IPS-11a (cell line): ENCODE data around the gene PAFAH1B2.
A peak's percentile ranks its signal among the peaks of the same experiment; 100 is the strongest.

Experiments
- H3K4me3 ChIP-seq: one replicate; pipeline ENCODE4 v1.5.1; 2013; ENCODE audit warnings: low read depth, low read length, control low read depth

Gene PAFAH1B2

GRCh38 chr11:117187799-117188481, 43.9 kb downstream of the PAFAH1B2 start:
- H3K4me3 ChIP-seq = no peak overlapping the region

- H3K4me3 ChIP-seq = no peak overlapping the region
Observed at GRCh38 chr11:117188620-117189081, 44.6 kb downstream of the PAFAH1B2 start.

DNA sequence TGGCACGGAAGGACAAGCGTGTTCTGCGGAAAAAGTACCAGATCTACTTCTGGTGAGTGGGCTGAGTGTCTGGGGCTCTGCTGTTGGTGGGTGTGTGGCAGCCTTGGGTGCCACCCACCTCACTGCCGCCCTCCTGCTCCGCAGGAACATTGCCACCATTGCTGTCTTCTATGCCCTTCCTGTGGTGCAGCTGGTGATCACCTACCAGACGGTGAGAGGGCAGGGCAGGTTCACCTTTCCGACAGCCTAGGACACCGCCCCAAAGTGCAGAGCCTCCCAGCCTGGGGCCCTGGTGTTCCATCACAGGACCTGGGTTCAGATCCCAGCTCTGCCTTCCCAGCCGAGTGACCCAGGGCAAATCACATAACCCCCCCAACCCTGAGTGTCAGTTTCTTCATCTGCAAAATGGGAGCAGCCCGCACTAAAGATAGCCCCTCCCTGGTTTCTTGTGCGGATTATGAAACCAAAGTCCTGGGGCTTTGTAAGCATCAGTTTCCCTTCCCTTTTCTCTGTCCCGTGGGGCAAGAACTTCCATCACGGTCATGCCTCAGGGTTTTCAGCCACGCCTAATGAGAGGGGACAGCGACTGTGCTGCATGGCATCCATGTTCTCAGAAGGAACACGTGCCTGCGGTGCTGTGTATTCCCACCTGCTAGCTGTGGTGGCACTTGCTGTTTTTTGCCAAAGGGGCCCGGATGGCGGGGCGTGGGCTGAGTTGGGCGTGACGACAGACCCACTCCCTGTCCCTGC, 45.3 kb downstream of the PAFAH1B2 start:
- no peak overlapping the region for H3K4me3 ChIP-seq

GRCh38 chr11:117189941-117190544, 46.0 kb downstream of the PAFAH1B2 start:
- H3K4me3 ChIP-seq = no peak overlapping the region

- H3K4me3 ChIP-seq = no peak overlapping the region
Observed at GRCh38 chr11:117191680-117192400, 47.8 kb downstream of the PAFAH1B2 start.

- H3K4me3 ChIP-seq = no peak overlapping the region
Observed at GRCh38 chr11:117192401-117192875, 48.4 kb downstream of the PAFAH1B2 start.

DNA sequence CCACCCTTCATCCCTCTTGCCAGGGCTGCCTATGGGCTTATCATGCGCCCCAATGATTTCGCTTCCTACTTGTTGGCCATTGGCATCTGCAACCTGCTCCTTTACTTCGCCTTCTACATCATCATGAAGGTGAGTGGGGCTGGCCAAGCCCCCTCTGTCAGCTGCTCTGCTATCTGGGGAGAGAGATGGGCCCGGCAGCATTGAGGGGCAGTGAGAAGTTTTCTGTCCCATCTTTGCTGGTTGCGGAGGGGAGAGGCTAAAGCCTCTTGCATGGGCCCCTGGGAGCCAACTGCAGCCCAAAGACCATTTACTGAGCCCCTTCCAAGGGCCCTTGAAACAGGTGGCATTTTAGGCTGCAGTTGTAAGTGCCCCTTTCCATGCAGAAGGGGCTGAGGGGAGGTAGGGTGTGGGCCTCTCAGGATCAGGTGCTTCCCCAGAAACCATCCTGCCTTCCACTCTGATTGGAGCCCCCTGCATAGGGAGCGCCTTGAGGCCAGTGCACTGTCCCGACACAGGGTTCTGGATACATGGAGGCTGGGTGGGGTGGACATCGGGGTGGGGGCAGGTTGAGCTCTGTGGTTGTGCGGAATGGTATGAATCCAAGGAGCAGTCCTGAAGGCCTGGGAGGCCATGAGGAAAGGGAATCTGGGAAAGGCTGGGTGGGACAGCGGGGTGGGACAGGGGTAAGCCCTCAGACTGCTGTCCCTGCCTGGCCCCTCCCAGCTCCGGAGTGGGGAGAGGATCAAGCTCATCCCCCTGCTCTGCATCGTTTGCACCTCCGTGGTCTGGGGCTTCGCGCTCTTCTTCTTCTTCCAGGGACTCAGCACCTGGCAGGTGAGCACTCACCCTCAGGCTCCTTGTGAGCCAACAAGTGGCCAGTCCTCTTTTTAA, 49.3 kb downstream of the PAFAH1B2 start:
- H3K4me3 ChIP-seq = no peak overlapping the region

GRCh38 chr11:117194267-117194666, 50.2 kb downstream of the PAFAH1B2 start:
- H3K4me3 ChIP-seq = no peak overlapping the region

GRCh38 chr11:117195258-117195657, 51.2 kb downstream of the PAFAH1B2 start:
- no peak overlapping the region for H3K4me3 ChIP-seq

- no peak overlapping the region for H3K4me3 ChIP-seq
Observed at GRCh38 chr11:117195761-117196160, 51.7 kb downstream of the PAFAH1B2 start.

GRCh38 chr11:117197006-117197405, 52.9 kb downstream of the PAFAH1B2 start:
- no peak overlapping the region for H3K4me3 ChIP-seq

GRCh38 chr11:117197516-117198456, 53.7 kb downstream of the PAFAH1B2 start:
- no peak overlapping the region for H3K4me3 ChIP-seq

DNA sequence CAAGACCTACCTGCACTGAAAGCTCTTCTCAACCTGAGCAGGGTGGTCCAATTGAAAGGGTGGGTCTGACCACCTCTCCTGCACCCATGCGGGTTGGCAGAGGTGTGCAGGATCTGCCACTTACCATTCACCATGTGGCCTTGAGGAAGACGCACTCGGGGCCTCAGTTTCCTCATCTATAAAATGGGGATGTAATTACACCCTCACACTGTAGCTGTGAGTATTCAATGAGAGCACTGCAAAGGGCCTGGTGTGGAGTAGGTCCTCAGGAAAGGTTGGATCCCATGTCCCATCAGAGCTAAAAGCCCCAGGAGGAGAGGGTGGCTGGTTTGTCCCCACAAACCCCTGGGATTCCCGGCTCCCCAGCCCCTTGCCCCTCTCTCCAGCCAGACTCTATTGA, 54.5 kb downstream of the PAFAH1B2 start:
- H3K4me3 ChIP-seq = no peak overlapping the region

GRCh38 chr11:117199053-117199915, 55.2 kb downstream of the PAFAH1B2 start, which contains the start of gene TAGLN:
Gene TAGLN, plus strand, starts transcription at chr11:117199370. Its CDS starts 3,644 bp downstream, at chr11:117203014.
- H3K4me3 ChIP-seq = peak within 1 kb of the TSS; percentile 60

GRCh38 chr11:117199916-117200812, 56.1 kb downstream of the PAFAH1B2 start:
- peak overlapping the region; percentile 60 for H3K4me3 ChIP-seq

DNA sequence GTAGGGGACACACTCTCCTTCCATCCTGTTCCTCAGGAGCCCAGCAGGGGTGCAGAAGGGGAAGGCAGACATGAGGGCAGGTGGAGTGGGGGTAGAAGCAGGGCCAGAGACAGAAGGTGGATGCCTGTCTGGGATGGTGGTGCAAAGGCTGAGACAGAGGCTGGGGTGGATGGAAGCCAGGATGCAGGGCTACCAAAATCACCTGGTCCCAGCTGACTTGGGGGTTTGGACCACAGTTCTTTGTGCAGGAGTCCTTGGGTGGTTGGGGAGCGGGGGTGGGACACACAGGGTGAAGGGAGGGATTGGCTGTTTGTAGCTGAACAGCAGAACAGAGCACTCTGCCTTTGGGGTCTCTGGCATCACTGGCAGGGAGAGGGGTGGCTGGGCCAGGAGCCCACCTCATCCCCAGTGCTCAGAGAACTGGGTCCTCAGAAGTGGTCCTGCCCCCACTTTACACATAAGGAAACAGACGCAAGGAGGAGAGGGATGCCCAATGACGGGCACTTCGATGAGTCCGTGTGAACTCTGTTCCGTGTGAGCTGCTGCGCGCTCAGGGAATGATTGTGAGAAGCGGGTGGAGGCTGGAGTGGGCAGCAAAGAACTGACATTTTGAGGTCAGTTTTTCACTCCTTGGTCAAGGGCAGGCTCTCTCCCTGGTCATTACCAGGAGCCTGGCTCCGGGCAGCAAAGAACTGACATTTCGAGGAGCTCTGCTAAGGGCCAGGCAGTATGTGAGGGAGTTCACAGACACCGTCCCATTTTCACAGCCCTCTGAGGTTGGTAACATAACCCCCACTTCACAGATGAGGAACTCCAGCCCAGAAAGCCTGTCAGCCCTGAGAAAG, 56.9 kb downstream of the PAFAH1B2 start:
- peak overlapping the region; percentile 60 for H3K4me3 ChIP-seq
